ENCODE results near the gene BBS7. TPM values are rescaled to one million over a fixed set of nuclear protein-coding genes. Genes with fewer than 3 reads are reported as not detected.

The BBS7 gene
- total and polyA plus RNA-seq, 10 of the 15 experiments (the other 5 are each of a cell fraction or from before 2014, with no cell fraction given): 5.2 to 15.2 (median 9.0) TPM

GRCh38 chr4:121860121-121860520, 10.2 kb downstream of the BBS7 start:
- ChIA-PET SMC1A (ENCODE audit: uncharacterized antibody, unreplicated experiment) (interaction anchor here (1.4 to 1.7 kb wide), 2 partner anchors 10 to 18 kb away, joined by 4 read pairs; partner anchors contain the start of gene BBS7), RAD21 (ENCODE audit: unreplicated experiment) (no interaction called here), CTCF (interaction anchor here (1.3 kb wide), 2 partner anchors 9 to 40 kb away, joined by 4 to 5 read pairs; no protein-coding TSS in a partner anchor), POLR2A (interaction anchor here (1.9 kb wide), 1 partner anchor 9 kb away, joined by 8 read pairs; no protein-coding TSS in a partner anchor)
- FAIRE-seq (peak; percentile 68), ATAC-seq (no peak), DNase-seq (ENCODE audit: low read depth, low spot score) (no peak)
- Histone ChIP-seq H3K79me2 (ENCODE audit: control insufficient read depth, insufficient read depth, low read length) (no peaks in the 10 kb centered on the region), H3K4me3 (no peak overlapping the region), H3K27me3 (replicated peaks in 1 of 2; ENCODE audit: control insufficient read depth in 2 of 2, insufficient read depth in 2 of 2, low read length in 1 of 2) (no peaks in the 10 kb centered on the region), H3K4me2 (ENCODE audit: control insufficient read depth, insufficient read depth) (no peak overlapping the region), H3K27ac (ENCODE audit: control insufficient read depth, insufficient read depth) (no peak overlapping the region), H3K4me1 (ENCODE audit: control insufficient read depth, insufficient read depth, low read length) (no peaks in the 10 kb centered on the region), H4K20me1 (ENCODE audit: control insufficient read depth, insufficient read depth) (no peaks in the 10 kb centered on the region), H2AFZ (ENCODE audit: control insufficient read depth, low read depth, low read length) (no peak overlapping the region), H3K9me3 (replicated peaks; ENCODE audit: control insufficient read depth, insufficient read depth, low read length) (no peaks in the 10 kb centered on the region), H3K36me3 (ENCODE audit: control insufficient read depth in 2 of 2, insufficient read depth in 2 of 2, low read length in 1 of 2) (no peaks in the 10 kb centered on the region), H3K9ac (ENCODE audit: control insufficient read depth, insufficient read depth, low read length) (no peak overlapping the region)
- BruUV-seq (replicated peaks): no TSS peak
- in situ Hi-C loops (cut with MboI) (no loop called here), intact Hi-C loops (cut with micrococcal nuclease; ENCODE audit: unreplicated experiment) (no loop called here)
- TF ChIP-seq, protein P1, sequence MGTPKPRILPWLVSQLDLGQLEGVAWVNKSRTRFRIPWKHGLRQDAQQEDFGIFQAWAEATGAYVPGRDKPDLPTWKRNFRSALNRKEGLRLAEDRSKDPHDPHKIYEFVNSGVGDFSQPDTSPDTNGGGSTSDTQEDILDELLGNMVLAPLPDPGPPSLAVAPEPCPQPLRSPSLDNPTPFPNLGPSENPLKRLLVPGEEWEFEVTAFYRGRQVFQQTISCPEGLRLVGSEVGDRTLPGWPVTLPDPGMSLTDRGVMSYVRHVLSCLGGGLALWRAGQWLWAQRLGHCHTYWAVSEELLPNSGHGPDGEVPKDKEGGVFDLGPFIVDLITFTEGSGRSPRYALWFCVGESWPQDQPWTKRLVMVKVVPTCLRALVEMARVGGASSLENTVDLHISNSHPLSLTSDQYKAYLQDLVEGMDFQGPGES (IDR thresholded peaks at IDR 0.05): no peak
- TF ChIP-seq, protein P2, sequence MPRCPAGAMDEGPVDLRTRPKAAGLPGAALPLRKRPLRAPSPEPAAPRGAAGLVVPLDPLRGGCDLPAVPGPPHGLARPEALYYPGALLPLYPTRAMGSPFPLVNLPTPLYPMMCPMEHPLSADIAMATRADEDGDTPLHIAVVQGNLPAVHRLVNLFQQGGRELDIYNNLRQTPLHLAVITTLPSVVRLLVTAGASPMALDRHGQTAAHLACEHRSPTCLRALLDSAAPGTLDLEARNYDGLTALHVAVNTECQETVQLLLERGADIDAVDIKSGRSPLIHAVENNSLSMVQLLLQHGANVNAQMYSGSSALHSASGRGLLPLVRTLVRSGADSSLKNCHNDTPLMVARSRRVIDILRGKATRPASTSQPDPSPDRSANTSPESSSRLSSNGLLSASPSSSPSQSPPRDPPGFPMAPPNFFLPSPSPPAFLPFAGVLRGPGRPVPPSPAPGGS (IDR thresholded peaks at IDR 0.05; ENCODE audit: borderline replicate concordance, insufficient read depth, low read depth, low read length, poor library complexity, severe bottlenecking): no peak
- TF ChIP-seq SUZ12 (IDR thresholded peaks at IDR 0.05; ENCODE audit: unreplicated experiment) (no peak), EP300 (IDR thresholded peaks at IDR 0.05; ENCODE audit: borderline replicate concordance in 1 of 2, control insufficient read depth in 1 of 2, low read depth in 2 of 2, low read length in 2 of 2) (no peak), IKZF1 (conservative IDR thresholded peaks at IDR 0.05) (no peak), MYC (IDR thresholded peaks at IDR 0.05; ENCODE audit: insufficient read depth, insufficient read length, insufficient replicate concordance, low read length, severe bottlenecking) (no peak), TBL1XR1 (IDR thresholded peaks at IDR 0.05; ENCODE audit: low read depth, low read length) (no peak), ZBTB33 (IDR thresholded peaks at IDR 0.05) (no peak), RBBP5 (conservative IDR thresholded peaks at IDR 0.05) (no peak), ZNF592 (IDR thresholded peaks at IDR 0.05) (no peak), RAD21 (IDR thresholded peaks at IDR 0.05; ENCODE audit: insufficient read depth, low read depth, low read length) (no peak), EED (IDR thresholded peaks at IDR 0.05; ENCODE audit: low read depth) (no peak)
- TF ChIP-seq, protein P3, sequence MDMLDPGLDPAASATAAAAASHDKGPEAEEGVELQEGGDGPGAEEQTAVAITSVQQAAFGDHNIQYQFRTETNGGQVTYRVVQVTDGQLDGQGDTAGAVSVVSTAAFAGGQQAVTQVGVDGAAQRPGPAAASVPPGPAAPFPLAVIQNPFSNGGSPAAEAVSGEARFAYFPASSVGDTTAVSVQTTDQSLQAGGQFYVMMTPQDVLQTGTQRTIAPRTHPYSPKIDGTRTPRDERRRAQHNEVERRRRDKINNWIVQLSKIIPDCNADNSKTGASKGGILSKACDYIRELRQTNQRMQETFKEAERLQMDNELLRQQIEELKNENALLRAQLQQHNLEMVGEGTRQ (IDR thresholded peaks at IDR 0.05; ENCODE audit: borderline replicate concordance, low read depth, low read length): no peak
